GM20000 (cell line): Measurements from ENCODE around the gene CRYGB.
"Not testable (repeated sequence)": the region's sequence is repeated elsewhere in the genome, so short reads cannot be mapped to it uniquely, and the experiment has no call there.

Source experiments
- DNase-seq: peaks from one replicate; pipeline ENCODE4 v3.0.0; 2012; ENCODE audit warnings: low spot score
- CTCF ChIP-seq: IDR thresholded peaks from 2 replicates; pipeline ENCODE4 v1.5.1; 2012; ENCODE audit warnings: mild to moderate bottlenecking, control low read depth; ENCODE audit errors: extremely low read depth, missing control alignments

CRYGB gene

GRCh38 chr2:208127090-208127489 lies 18.9 kb downstream of the CRYGB start:
- no peak for TF ChIP-seq CTCF
- DNase-seq, result no peak

- no peak for DNase-seq
- no peak for TF ChIP-seq CTCF
Observed at GRCh38 chr2:208125251-208125650, 20.7 kb downstream of the CRYGB start.

- DNase-seq, result not testable (repeated sequence)
Observed at GRCh38 chr2:208124013-208124715, 21.8 kb downstream of the CRYGB start, which contains the start of gene CRYGD. Gene CRYGD, minus strand, starts transcription at chr2:208124524. Its CDS starts 51 bp downstream, at chr2:208124473.

GRCh38 chr2:208122248-208122647 lies 23.7 kb downstream of the CRYGB start:
- DNase-seq, result no peak
- no peak for TF ChIP-seq CTCF

- no peak for DNase-seq
- TF ChIP-seq CTCF, result no peak
Observed at GRCh38 chr2:208118918-208119317, 27.0 kb downstream of the CRYGB start.

GRCh38 chr2:208117390-208117789 lies 28.6 kb downstream of the CRYGB start:
- not testable (repeated sequence) for DNase-seq

GRCh38 chr2:208112969-208113368 lies 33.0 kb downstream of the CRYGB start:
- no peak for TF ChIP-seq CTCF
- no peak for DNase-seq

- not testable (repeated sequence) for DNase-seq
Observed at GRCh38 chr2:208112273-208112745, 33.6 kb downstream of the CRYGB start.

- no peak for TF ChIP-seq CTCF
- no peak for DNase-seq
Observed at GRCh38 chr2:208103616-208104015, 42.3 kb downstream of the CRYGB start.
